ENCODE measurements around the gene VPS13A. TPM values are rescaled to one million over a fixed set of nuclear protein-coding genes. Genes with fewer than 3 reads are reported as not detected.

VPS13A gene
- total RNA-seq, 1 experiment from 2014 or later: 28.4 TPM

- DNase-seq (ENCODE audit: extremely low read depth, low read depth): no peak
Measured at GRCh38 chr9:77454663-77455062, 277.3 kb downstream of the VPS13A start.

- DNase-seq (ENCODE audit: extremely low read depth, low read depth): peak; percentile 48
Measured at GRCh38 chr9:77455312-77455927, 278.1 kb downstream of the VPS13A start.

- DNase-seq (ENCODE audit: extremely low read depth, low read depth): peak; percentile 90
Measured at GRCh38 chr9:77456829-77457437, 279.6 kb downstream of the VPS13A start.

GRCh38 chr9:77457916-77458592 is 280.7 kb downstream of the VPS13A start:
- DNase-seq (ENCODE audit: extremely low read depth, low read depth): peak; percentile 76

GRCh38 chr9:77460938-77461337 is 283.6 kb downstream of the VPS13A start:
- no peak for DNase-seq (ENCODE audit: extremely low read depth, low read depth)

- DNase-seq (ENCODE audit: extremely low read depth, low read depth): no peak
Measured at GRCh38 chr9:77462066-77462465, 284.7 kb downstream of the VPS13A start.

- DNase-seq (ENCODE audit: extremely low read depth, low read depth): no peak
Measured at GRCh38 chr9:77463151-77463550, 285.8 kb downstream of the VPS13A start.

GRCh38 chr9:77464661-77465060 is 287.3 kb downstream of the VPS13A start:
- no peak for DNase-seq (ENCODE audit: extremely low read depth, low read depth)

- DNase-seq (ENCODE audit: extremely low read depth, low read depth): no peak
Measured at GRCh38 chr9:77469515-77470231, 292.3 kb downstream of the VPS13A start.

Other genes starting within 250 kb of the VPS13A start
- gene FOXB2, start 157.9 kb upstream of the VPS13A start, total RNA-seq (2014; rRNA removed; shearing (Covaris generic)): 0.07 TPM in 1 of 2 replicates, not detected in the other